HUES6 (cell line): ENCODE measurements around the gene ARL14.

Experiments used
- H3K27ac ChIP-seq: 2 replicates; pipeline ENCODE4 v1.7.0; 2013; ENCODE audit warnings: low read depth, mild to moderate bottlenecking, low read length, inconsistent platforms
- H3K27me3 ChIP-seq: 2 replicates; pipeline ENCODE4 v1.6.1; 2013; ENCODE audit warnings: low read length; ENCODE audit not compliant: control insufficient read depth, insufficient read depth
- H3K36me3 ChIP-seq: 2 replicates; pipeline ENCODE4 v1.6.1; 2013; ENCODE audit warnings: low read length; ENCODE audit not compliant: control insufficient read depth, insufficient read depth
- H3K4me1 ChIP-seq: 2 replicates; pipeline ENCODE4 v1.6.1; 2013; ENCODE audit warnings: low read length; ENCODE audit not compliant: control insufficient read depth, insufficient read depth
- H3K4me3 ChIP-seq: 2 replicates; pipeline ENCODE4 v1.5.1; 2013; ENCODE audit warnings: low read depth, low read length
- H3K9ac ChIP-seq: one replicate; pipeline ENCODE4 v1.6.1; 2013; ENCODE audit warnings: mild to moderate bottlenecking, low read length
- H3K9me3 ChIP-seq: 2 replicates; pipeline ENCODE4 v1.6.1; 2013; ENCODE audit warnings: low read depth, low read length; ENCODE audit not compliant: control insufficient read depth, insufficient read depth

Gene ARL14

GRCh38 chr3:160676547-160677303, at the start of gene ARL14:
Gene ARL14, plus strand, starts transcription at chr3:160677160. Its CDS starts 187 bp downstream, at chr3:160677347.
- H3K9ac ChIP-seq: peak within 1 kb of the TSS; percentile 2
- H3K4me3 ChIP-seq: no peak within 1 kb of the TSS
- peaks cover 23% of the 10 kb centered on the region; the same call in 1 of the 2 replicates for H3K4me1 ChIP-seq
- H3K27ac ChIP-seq: peak within 1 kb of the TSS; percentile 76
- H3K36me3 ChIP-seq: no peaks in the 10 kb centered on the region
- no peaks in the 10 kb centered on the region for H3K27me3 ChIP-seq
- H3K9me3 ChIP-seq: no peaks in the 10 kb centered on the region

- Histone ChIP-seq H3K9ac (no peak overlapping the region), H3K4me1 (no peaks in the 10 kb centered on the region), H3K36me3 (no peaks in the 10 kb centered on the region), H3K4me3 (no peak overlapping the region), H3K9me3 (no peaks in the 10 kb centered on the region), H3K27me3 (no peaks in the 10 kb centered on the region), H3K27ac (no peak overlapping the region)
Observed at GRCh38 chr3:160629491-160629890, 47.5 kb upstream of the ARL14 start.

GRCh38 chr3:160633361-160634083, 43.4 kb upstream of the ARL14 start:
- H3K27me3 ChIP-seq: no peaks in the 10 kb centered on the region
- no peak overlapping the region for H3K4me3 ChIP-seq
- no peaks in the 10 kb centered on the region for H3K36me3 ChIP-seq
- H3K9me3 ChIP-seq: no peaks in the 10 kb centered on the region
- H3K4me1 ChIP-seq: no peaks in the 10 kb centered on the region
- no peak overlapping the region for H3K9ac ChIP-seq
- H3K27ac ChIP-seq: no peak overlapping the region

GRCh38 chr3:160635213-160635612, 41.7 kb upstream of the ARL14 start:
- Histone ChIP-seq H3K36me3 (no peaks in the 10 kb centered on the region), H3K27me3 (no peaks in the 10 kb centered on the region), H3K27ac (no peak overlapping the region), H3K4me3 (no peak overlapping the region), H3K9me3 (no peaks in the 10 kb centered on the region), H3K9ac (no peak overlapping the region), H3K4me1 (no peaks in the 10 kb centered on the region)

GRCh38 chr3:160637086-160637485, 39.9 kb upstream of the ARL14 start:
- H3K27ac ChIP-seq: no peak overlapping the region
- no peaks in the 10 kb centered on the region for H3K4me1 ChIP-seq
- no peaks in the 10 kb centered on the region for H3K27me3 ChIP-seq
- no peak overlapping the region for H3K9ac ChIP-seq
- H3K9me3 ChIP-seq: no peaks in the 10 kb centered on the region
- no peak overlapping the region for H3K4me3 ChIP-seq
- no peaks in the 10 kb centered on the region for H3K36me3 ChIP-seq

GRCh38 chr3:160638184-160638583, 38.8 kb upstream of the ARL14 start:
- Histone ChIP-seq H3K4me3 (no peak overlapping the region), H3K36me3 (no peaks in the 10 kb centered on the region), H3K4me1 (no peaks in the 10 kb centered on the region), H3K9me3 (no peaks in the 10 kb centered on the region), H3K27me3 (no peaks in the 10 kb centered on the region), H3K27ac (no peak overlapping the region), H3K9ac (no peak overlapping the region)

- no peaks in the 10 kb centered on the region for H3K9me3 ChIP-seq
- no peak overlapping the region for H3K4me3 ChIP-seq
- no peaks in the 10 kb centered on the region for H3K27me3 ChIP-seq
- H3K4me1 ChIP-seq: no peaks in the 10 kb centered on the region
- no peak overlapping the region for H3K9ac ChIP-seq
- no peak overlapping the region for H3K27ac ChIP-seq
- no peaks in the 10 kb centered on the region for H3K36me3 ChIP-seq
Observed at GRCh38 chr3:160641665-160642309, 35.2 kb upstream of the ARL14 start.

GRCh38 chr3:160643994-160644393, 33.0 kb upstream of the ARL14 start:
- no peaks in the 10 kb centered on the region for H3K4me1 ChIP-seq
- no peak overlapping the region for H3K4me3 ChIP-seq
- H3K9ac ChIP-seq: no peak overlapping the region
- H3K27ac ChIP-seq: no peak overlapping the region
- H3K9me3 ChIP-seq: no peaks in the 10 kb centered on the region
- H3K36me3 ChIP-seq: no peaks in the 10 kb centered on the region
- no peaks in the 10 kb centered on the region for H3K27me3 ChIP-seq

- Histone ChIP-seq H3K4me3 (no peak overlapping the region), H3K4me1 (no peaks in the 10 kb centered on the region), H3K27ac (no peak overlapping the region), H3K36me3 (no peaks in the 10 kb centered on the region), H3K27me3 (no peaks in the 10 kb centered on the region), H3K9ac (no peak overlapping the region), H3K9me3 (no peaks in the 10 kb centered on the region)
Observed at GRCh38 chr3:160644491-160644890, 32.5 kb upstream of the ARL14 start.

- H3K9ac ChIP-seq: no peak overlapping the region
- no peaks in the 10 kb centered on the region for H3K27me3 ChIP-seq
- H3K9me3 ChIP-seq: peaks cover 16% of the 10 kb centered on the region
- H3K4me3 ChIP-seq: no peak overlapping the region
- H3K4me1 ChIP-seq: no peaks in the 10 kb centered on the region
- H3K36me3 ChIP-seq: no peaks in the 10 kb centered on the region
- no peak overlapping the region for H3K27ac ChIP-seq
Observed at GRCh38 chr3:160648701-160649100, 28.3 kb upstream of the ARL14 start.

GRCh38 chr3:160649596-160649995, 27.4 kb upstream of the ARL14 start:
- Histone ChIP-seq H3K9me3 (peaks cover 16% of the 10 kb centered on the region), H3K36me3 (no peaks in the 10 kb centered on the region), H3K27me3 (no peaks in the 10 kb centered on the region), H3K4me3 (no peak overlapping the region), H3K27ac (no peak overlapping the region), H3K4me1 (no peaks in the 10 kb centered on the region), H3K9ac (no peak overlapping the region)
